ENCODE data around the gene ABCA10. TPM values are rescaled to one million over a fixed set of nuclear protein-coding genes. Genes with fewer than 3 reads are reported as not detected.

The ABCA10 gene
- polyA plus RNA-seq, 2 of the 4 experiments (the other 2 are of a cell fraction): 0.22 to 0.66 TPM

DNA sequence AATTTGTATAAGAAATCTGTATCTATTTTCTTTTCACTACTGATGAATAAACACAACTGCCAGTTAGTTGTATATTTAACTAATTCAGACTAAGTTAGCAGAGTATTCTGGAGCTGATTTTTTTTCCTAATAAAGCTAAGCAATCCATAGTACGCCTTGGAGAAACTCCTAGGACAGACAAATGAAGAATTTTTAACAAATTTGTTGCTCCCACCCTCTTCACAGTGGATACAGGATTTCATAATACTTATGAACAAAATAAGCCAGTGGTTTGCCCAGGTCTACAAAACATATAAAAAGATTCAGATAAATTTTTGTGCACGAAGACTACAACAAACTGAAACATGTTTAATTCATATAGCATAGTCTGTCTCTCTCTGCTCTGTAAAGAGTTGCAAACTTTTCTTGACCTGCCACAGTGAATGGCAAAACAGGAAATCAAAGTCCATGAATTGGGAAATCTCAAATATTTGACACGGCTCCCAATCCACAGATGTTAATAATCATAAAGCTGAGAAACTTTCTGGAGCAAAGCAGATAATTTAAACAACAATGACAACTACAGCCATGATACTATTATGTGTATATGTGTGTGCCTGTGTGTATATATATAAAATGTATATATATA is 86.3 kb downstream of the ABCA10 start (continued):
- TF ChIP-seq, protein P1, sequence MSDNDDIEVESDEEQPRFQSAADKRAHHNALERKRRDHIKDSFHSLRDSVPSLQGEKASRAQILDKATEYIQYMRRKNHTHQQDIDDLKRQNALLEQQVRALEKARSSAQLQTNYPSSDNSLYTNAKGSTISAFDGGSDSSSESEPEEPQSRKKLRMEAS (IDR thresholded peaks at IDR 0.05): no peak
- no peak for TF ChIP-seq FOSB (CRISPR knock-in tag; IDR thresholded peaks at IDR 0.05)

DNA sequence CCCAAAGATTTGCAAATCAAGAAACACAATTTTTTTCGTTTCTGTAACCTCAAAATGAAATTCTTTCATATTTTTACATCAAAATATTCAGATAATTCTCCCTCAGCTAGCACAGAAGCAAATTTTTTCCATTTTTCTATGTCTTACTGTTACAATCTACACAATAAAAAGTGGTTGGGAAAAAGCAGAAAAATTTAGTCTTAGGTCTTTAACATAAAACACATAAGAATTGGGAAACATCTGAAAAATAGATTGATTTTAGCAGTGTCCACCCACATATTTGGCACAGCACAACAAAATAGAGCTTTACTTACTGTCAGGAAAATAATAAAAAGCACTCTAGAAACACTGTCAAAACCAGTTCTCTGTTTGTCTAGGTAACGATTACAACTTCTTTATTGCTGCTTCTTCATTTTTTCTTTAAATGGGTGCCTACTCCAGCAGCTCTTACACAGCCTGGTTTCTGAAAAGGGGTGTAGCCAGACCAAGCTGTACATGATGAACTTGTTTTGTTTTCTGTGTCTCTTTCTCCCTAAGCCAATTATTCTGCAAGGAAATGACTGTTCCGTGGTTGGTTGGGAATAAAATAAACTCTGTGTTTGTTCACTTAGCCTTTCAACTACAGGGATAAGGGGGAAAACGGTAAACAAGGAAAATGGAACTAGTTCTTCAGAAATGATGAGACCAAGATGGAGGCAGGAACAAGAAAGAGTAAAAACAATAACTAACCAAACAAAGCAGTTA is 87.0 kb downstream of the ABCA10 start, which contains the start of gene ABCA6:
Gene ABCA6 (minus strand): TSS at position 465 of the 744 bp plus-strand sequence. CDS start 1,192 bp downstream, outside the sequence.
- H3K4me1 ChIP-seq: peaks cover 8% of the 10 kb centered on the region; the same call in 2 of the 3 replicates
- POLR2A ChIA-PET: no interaction called here
- H3K4me2 ChIP-seq: peak within 1 kb of the TSS; percentile 44
- no peak within 1 kb of the TSS for H3K4me3 ChIP-seq
- no peak for DNase-seq (ENCODE audit: low read depth in 1 of 2, low spot score in 1 of 2)
- TF ChIP-seq NR3C1 (IDR thresholded peaks at IDR 0.05): no peak
- TF ChIP-seq RCOR1 (IDR thresholded peaks at IDR 0.05; ENCODE audit: low read depth, low read length): no peak
- TF ChIP-seq HOXB5 (CRISPR knock-in tag; IDR thresholded peaks at IDR 0.05): no peak
- no peak for TF ChIP-seq NFE2L2 (conservative IDR thresholded peaks at IDR 0.05; ENCODE audit: low read length)
- 36% methylated on average over 4 of the region's 4 CpGs for WGBS (ENCODE audit: missing lambda C conversion rate)
- H3K9me3 ChIP-seq: 0 out of 3 replicates have a peak, but pooled peaks cover 4% of the 10 kb centered on the region
- CTCF ChIA-PET: interaction anchor here (0.9 kb wide), 1 partner anchor 364 kb away, joined by 3 read pairs; no protein-coding TSS in a partner anchor
- peak in 1 of 2 experiments; percentile 23; a peak in 1 of 6 replicates for ATAC-seq
- no peak for FAIRE-seq
- no peak within 1 kb of the TSS for H3K27ac ChIP-seq

DNA sequence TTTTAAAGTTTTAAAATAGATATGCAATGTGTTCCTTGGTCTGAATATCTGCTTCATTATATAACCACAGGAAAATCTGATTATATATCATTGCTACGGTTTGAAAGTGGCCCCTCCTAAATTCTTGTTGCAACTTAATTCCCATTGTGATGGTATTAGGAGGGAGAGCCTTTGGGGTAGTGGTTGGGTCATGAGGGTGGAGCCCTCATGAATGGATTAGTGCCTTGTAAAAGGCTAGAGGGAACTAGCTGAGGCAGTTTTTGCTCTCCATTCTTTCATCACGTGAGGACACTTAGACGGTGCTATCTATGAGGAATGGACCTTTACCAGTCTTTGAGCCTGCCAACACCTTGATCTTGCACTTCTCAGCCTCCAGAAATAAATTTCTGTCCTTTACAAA is 94.5 kb downstream of the ABCA10 start:
- FAIRE-seq: no peak
- Histone ChIP-seq H3K4me1 (no peaks in the 10 kb centered on the region), H3K4me3 (no peak overlapping the region), H3K9me3 (0 out of 3 replicates have a peak, but pooled peaks cover 4% of the 10 kb centered on the region), H3K4me2 (no peak overlapping the region), H3K27ac (no peak overlapping the region)
- CTCF ChIA-PET: interaction anchor here (1.9 kb wide), 1 partner anchor 21 kb away, joined by 4 read pairs; no protein-coding TSS in a partner anchor
- 27% methylated on average over 3 of the region's 3 CpGs for WGBS (ENCODE audit: missing lambda C conversion rate)
- POLR2A ChIA-PET: no interaction called here
- ATAC-seq: no peak
- no peak for DNase-seq (ENCODE audit: low read depth in 1 of 2, low spot score in 1 of 2)
- TF ChIP-seq ESRRA (IDR thresholded peaks at IDR 0.05; ENCODE audit: borderline replicate concordance, low read length): no peak
- no peak for TF ChIP-seq EP300 (IDR thresholded peaks at IDR 0.05)
- no peak for TF ChIP-seq TP53 (CRISPR knock-in tag; IDR thresholded peaks at IDR 0.05)
- TF ChIP-seq, protein P2, sequence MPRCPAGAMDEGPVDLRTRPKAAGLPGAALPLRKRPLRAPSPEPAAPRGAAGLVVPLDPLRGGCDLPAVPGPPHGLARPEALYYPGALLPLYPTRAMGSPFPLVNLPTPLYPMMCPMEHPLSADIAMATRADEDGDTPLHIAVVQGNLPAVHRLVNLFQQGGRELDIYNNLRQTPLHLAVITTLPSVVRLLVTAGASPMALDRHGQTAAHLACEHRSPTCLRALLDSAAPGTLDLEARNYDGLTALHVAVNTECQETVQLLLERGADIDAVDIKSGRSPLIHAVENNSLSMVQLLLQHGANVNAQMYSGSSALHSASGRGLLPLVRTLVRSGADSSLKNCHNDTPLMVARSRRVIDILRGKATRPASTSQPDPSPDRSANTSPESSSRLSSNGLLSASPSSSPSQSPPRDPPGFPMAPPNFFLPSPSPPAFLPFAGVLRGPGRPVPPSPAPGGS (IDR thresholded peaks at IDR 0.05): no peak
- TF ChIP-seq CHD4 (IDR thresholded peaks at IDR 0.05; ENCODE audit: borderline replicate concordance): no peak
- no peak for TF ChIP-seq EHMT2 (IDR thresholded peaks at IDR 0.05; ENCODE audit: low read depth)
- no peak for TF ChIP-seq NPAS2 (CRISPR knock-in tag; IDR thresholded peaks at IDR 0.05; ENCODE audit: borderline replicate concordance)
- TF ChIP-seq FOSB (CRISPR knock-in tag; IDR thresholded peaks at IDR 0.05): no peak
- TF ChIP-seq, protein P3, sequence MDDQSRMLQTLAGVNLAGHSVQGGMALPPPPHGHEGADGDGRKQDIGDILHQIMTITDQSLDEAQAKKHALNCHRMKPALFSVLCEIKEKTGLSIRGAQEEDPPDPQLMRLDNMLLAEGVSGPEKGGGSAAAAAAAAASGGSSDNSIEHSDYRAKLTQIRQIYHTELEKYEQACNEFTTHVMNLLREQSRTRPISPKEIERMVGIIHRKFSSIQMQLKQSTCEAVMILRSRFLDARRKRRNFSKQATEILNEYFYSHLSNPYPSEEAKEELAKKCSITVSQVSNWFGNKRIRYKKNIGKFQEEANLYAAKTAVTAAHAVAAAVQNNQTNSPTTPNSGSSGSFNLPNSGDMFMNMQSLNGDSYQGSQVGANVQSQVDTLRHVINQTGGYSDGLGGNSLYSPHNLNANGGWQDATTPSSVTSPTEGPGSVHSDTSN (IDR thresholded peaks at IDR 0.05): no peak
- no peak for TF ChIP-seq HOXB5 (CRISPR knock-in tag; IDR thresholded peaks at IDR 0.05)

DNA sequence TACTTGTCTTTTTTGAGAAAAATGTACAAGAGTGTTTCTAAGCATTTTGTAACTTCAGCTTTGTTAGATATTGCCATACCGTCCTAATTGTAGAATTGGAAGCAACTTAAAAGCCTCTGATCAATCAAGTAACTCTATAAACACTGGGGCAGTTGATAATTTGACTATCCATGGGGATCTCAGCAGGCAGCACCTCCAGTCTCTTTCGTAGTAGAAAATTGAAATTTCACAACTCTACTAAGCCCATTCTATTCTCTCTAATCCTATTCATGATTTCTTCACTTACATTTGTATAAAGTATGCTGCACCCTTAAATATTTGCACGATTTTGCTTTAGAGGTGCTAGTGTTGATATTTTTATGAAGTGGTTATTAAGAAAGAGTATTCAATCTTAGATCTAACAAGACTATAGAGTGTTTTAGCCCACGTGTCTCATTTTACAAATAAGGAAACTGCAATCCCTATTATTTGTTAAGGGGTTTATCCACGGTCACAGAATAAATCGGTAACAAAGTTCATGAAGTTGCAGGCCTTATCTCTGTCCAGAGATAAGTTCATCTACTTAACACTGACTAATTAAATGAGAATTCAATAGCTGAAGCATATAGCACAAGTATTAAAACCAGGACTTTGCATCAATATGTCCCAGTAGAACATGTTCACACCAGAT is 97.9 kb downstream of the ABCA10 start:
- H3K4me3 ChIP-seq: no peak overlapping the region
- no peak for FAIRE-seq
- 34% methylated on average over 6 of the region's 6 CpGs for WGBS (ENCODE audit: missing lambda C conversion rate)
- H3K27ac ChIP-seq: no peak overlapping the region
- POLR2A ChIA-PET: no interaction called here
- H3K4me2 ChIP-seq: no peak overlapping the region
- DNase-seq (ENCODE audit: low read depth in 1 of 2, low spot score in 1 of 2): no peak
- no peaks in the 10 kb centered on the region for H3K9me3 ChIP-seq
- ATAC-seq: no peak
- CTCF ChIA-PET: interaction anchor here (0.6 to 1.2 kb wide), 2 partner anchors 15 to 355 kb away, joined by 3 to 5 read pairs; no protein-coding TSS in a partner anchor
- H3K4me1 ChIP-seq: no peaks in the 10 kb centered on the region
- TF ChIP-seq EHF (CRISPR knock-in tag; IDR thresholded peaks at IDR 0.05) (no peak), POLR2AphosphoS2 (conservative IDR thresholded peaks at IDR 0.05; ENCODE audit: low read length) (no peak), RNF2 (IDR thresholded peaks at IDR 0.05; ENCODE audit: borderline replicate concordance, low read depth) (no peak), NPAS2 (CRISPR knock-in tag; IDR thresholded peaks at IDR 0.05; ENCODE audit: borderline replicate concordance) (no peak), CBX8 (IDR thresholded peaks at IDR 0.05) (no peak), ESRRA (IDR thresholded peaks at IDR 0.05; ENCODE audit: borderline replicate concordance, low read length) (no peak), SREBF2 (IDR thresholded peaks at IDR 0.05) (no peak), HOXA7 (CRISPR knock-in tag; IDR thresholded peaks at IDR 0.05) (no peak), KDM5A (IDR thresholded peaks at IDR 0.05) (no peak), RFX5 (IDR thresholded peaks at IDR 0.05) (no peak), MYC (IDR thresholded peaks at IDR 0.05; ENCODE audit: borderline replicate concordance, low read length) (no peak), FOSB (CRISPR knock-in tag; IDR thresholded peaks at IDR 0.05) (no peak), FOSL2 (IDR thresholded peaks at IDR 0.05) (no peak), FOSL2 (CRISPR knock-in tag; IDR thresholded peaks at IDR 0.05) (no peak), HOXB5 (CRISPR knock-in tag; IDR thresholded peaks at IDR 0.05) (no peak), HEYL (CRISPR knock-in tag; IDR thresholded peaks at IDR 0.05) (no peak), CBX2 (IDR thresholded peaks at IDR 0.05; ENCODE audit: borderline replicate concordance, low read depth) (no peak), MAZ (IDR thresholded peaks at IDR 0.05; ENCODE audit: borderline replicate concordance, low read depth, low read length) (no peak)
